PFSK-1 (cell line): Measurements from ENCODE around the gene APBA2.

ENCODE experiments used
- FOXP2 ChIP-seq: optimal IDR thresholded peaks from 2 replicates; pipeline ENCODE3; 2011; ENCODE audit warnings: borderline replicate concordance, control low read depth, inconsistent platforms; ENCODE audit not compliant: insufficient read depth; ENCODE audit errors: extremely low read length, extremely low read depth
- POLR2AphosphoS5 ChIP-seq: IDR thresholded peaks from 2 replicates; pipeline ENCODE4 v1.6.1; 2012; ENCODE audit warnings: low read depth, mild to moderate bottlenecking, control low read depth, low read length, moderate library complexity
- REST ChIP-seq, 2 experiments: IDR thresholded peaks; 2 replicates each; pipeline versions ENCODE4 v1.6.1 to v1.8.0; 2011 to 2012; ENCODE audit warnings: low read depth in 2 of 2, low read length in 2 of 2, control low read depth in 1 of 2, inconsistent platforms in 1 of 2, mild to moderate bottlenecking in 1 of 2, moderate library complexity in 1 of 2; ENCODE audit not compliant: insufficient read depth in 1 of 2
- SIN3A ChIP-seq: IDR thresholded peaks from 2 replicates; pipeline ENCODE4 v1.6.1; 2012; ENCODE audit warnings: mild to moderate bottlenecking, low read length, moderate library complexity, borderline replicate concordance; ENCODE audit not compliant: insufficient read depth
- TAF1 ChIP-seq: IDR thresholded peaks from 2 replicates; pipeline ENCODE4 v1.6.1; 2012; ENCODE audit warnings: low read length, control low read depth, borderline replicate concordance; ENCODE audit not compliant: insufficient read depth

APBA2 gene

GRCh38 chr15:29099131-29099880, 213.5 kb downstream of the APBA2 start:
- no peak for TF ChIP-seq REST (IDR thresholded peaks at IDR 0.05; ENCODE audit: insufficient read depth in 1 of 2, low read depth in 2 of 2, low read length in 2 of 2)
- TF ChIP-seq TAF1 = no peak
- no peak for TF ChIP-seq FOXP2
- no peak for TF ChIP-seq SIN3A
- TF ChIP-seq POLR2AphosphoS5 = no peak

GRCh38 chr15:29100486-29101000, 214.8 kb downstream of the APBA2 start:
- TF ChIP-seq SIN3A (no peak), FOXP2 (no peak), REST (IDR thresholded peaks at IDR 0.05; ENCODE audit: insufficient read depth in 1 of 2, low read depth in 2 of 2, low read length in 2 of 2) (no peak), POLR2AphosphoS5 (no peak), TAF1 (no peak)

- TF ChIP-seq SIN3A (no peak), REST (IDR thresholded peaks at IDR 0.05; ENCODE audit: insufficient read depth in 1 of 2, low read depth in 2 of 2, low read length in 2 of 2) (no peak), TAF1 (no peak), POLR2AphosphoS5 (no peak), FOXP2 (no peak)
These were observed 215.7 kb downstream of the APBA2 start for GRCh38 chr15:29101491-29101890.

- no peak for TF ChIP-seq TAF1
- no peak for TF ChIP-seq SIN3A
- TF ChIP-seq FOXP2 = no peak
- TF ChIP-seq POLR2AphosphoS5 = no peak
These were observed 217.4 kb downstream of the APBA2 start for GRCh38 chr15:29102911-29103823.

- TF ChIP-seq SIN3A (no peak), REST (IDR thresholded peaks at IDR 0.05; ENCODE audit: insufficient read depth in 1 of 2, low read depth in 2 of 2, low read length in 2 of 2) (no peak), POLR2AphosphoS5 (no peak), TAF1 (no peak), FOXP2 (no peak)
These were observed 218.2 kb downstream of the APBA2 start for GRCh38 chr15:29103824-29104565.
